Measurements from ENCODE around the gene TFF2.

Gene TFF2

GRCh38 chr21:42302794-42303193 is 48.0 kb downstream of the TFF2 start:
- no peaks in the 10 kb centered on the region for H3K79me2 ChIP-seq (ENCODE audit: insufficient read depth, low read depth)
- no peak overlapping the region for H2AFZ ChIP-seq (ENCODE audit: low read depth)
- no peak overlapping the region for H3K27ac ChIP-seq
- no peak overlapping the region for H3K4me2 ChIP-seq
- peaks cover 8% of the 10 kb centered on the region; the same call in 1 of the 2 replicates for H3K27me3 ChIP-seq (ENCODE audit: insufficient read depth, low read depth)
- TF ChIP-seq CTCF (conservative IDR thresholded peaks at IDR 0.05; ENCODE audit: low read depth, low read length): no peak
- H3K4me1 ChIP-seq (ENCODE audit: low read depth, poor library complexity, severe bottlenecking): no peaks in the 10 kb centered on the region
- H3K4me3 ChIP-seq (IDR thresholded peaks at IDR 0.05; ENCODE audit: insufficient read depth, low read depth, low read length): no peak overlapping the region
- no peak overlapping the region for H3K9ac ChIP-seq
- no peaks in the 10 kb centered on the region for H4K20me1 ChIP-seq (ENCODE audit: insufficient read depth)
- H3K36me3 ChIP-seq (ENCODE audit: insufficient read depth): no peaks in the 10 kb centered on the region

GRCh38 chr21:42302076-42302650 is 48.6 kb downstream of the TFF2 start:
- no peak overlapping the region for H3K4me3 ChIP-seq (IDR thresholded peaks at IDR 0.05; ENCODE audit: insufficient read depth, low read depth, low read length)
- no peaks in the 10 kb centered on the region for H3K4me1 ChIP-seq (ENCODE audit: low read depth, poor library complexity, severe bottlenecking)
- H3K9ac ChIP-seq: no peak overlapping the region
- no peak for TF ChIP-seq CTCF (conservative IDR thresholded peaks at IDR 0.05; ENCODE audit: low read depth, low read length)
- H4K20me1 ChIP-seq (ENCODE audit: insufficient read depth): no peaks in the 10 kb centered on the region
- H3K4me2 ChIP-seq: no peak overlapping the region
- H3K27ac ChIP-seq: no peak overlapping the region
- no peaks in the 10 kb centered on the region for H3K79me2 ChIP-seq (ENCODE audit: insufficient read depth, low read depth)
- no peak overlapping the region for H2AFZ ChIP-seq (ENCODE audit: low read depth)
- no peaks in the 10 kb centered on the region for H3K36me3 ChIP-seq (ENCODE audit: insufficient read depth)
- H3K27me3 ChIP-seq (ENCODE audit: insufficient read depth, low read depth): peaks cover 3% of the 10 kb centered on the region; the same call in 1 of the 2 replicates

DNA sequence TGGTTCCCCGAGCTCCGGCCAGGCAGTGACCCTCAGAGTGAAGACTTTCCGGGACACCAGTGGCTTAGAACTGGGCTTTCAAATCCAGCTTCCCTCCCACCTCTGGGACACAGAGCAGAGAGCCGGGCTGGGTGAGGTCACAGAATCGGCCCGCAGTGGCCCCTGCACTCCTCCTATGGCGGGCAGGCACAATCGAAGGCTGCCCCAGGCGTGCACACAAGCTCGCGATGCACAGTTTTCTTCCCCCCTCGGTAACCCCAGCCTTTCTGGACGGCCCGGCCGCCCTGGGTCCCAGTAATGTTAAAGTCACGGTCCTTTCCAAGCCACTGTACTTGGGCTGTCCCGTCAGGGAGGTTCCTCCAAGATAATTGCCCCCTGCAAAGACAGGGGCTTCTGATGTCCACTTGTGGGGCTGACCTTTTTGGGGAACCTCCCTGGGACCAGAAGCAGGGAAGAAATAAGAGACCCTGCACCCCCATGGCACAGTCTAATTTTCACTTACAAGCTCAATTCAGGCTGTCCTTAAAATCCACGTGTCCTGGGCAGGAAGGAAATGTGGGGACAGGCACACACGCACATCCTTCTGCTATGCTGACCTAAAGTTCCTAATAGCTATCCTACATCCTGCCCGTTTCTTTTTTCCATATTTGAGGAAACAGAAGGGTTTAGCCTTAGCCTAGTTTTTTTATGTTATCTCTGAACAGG is 49.3 kb downstream of the TFF2 start:
- Histone ChIP-seq H3K9ac (no peak overlapping the region), H2AFZ (ENCODE audit: low read depth) (no peak overlapping the region), H3K27ac (no peak overlapping the region), H3K79me2 (ENCODE audit: insufficient read depth, low read depth) (no peaks in the 10 kb centered on the region), H3K27me3 (ENCODE audit: insufficient read depth, low read depth) (peaks cover 3% of the 10 kb centered on the region; the same call in 1 of the 2 replicates), H4K20me1 (ENCODE audit: insufficient read depth) (no peaks in the 10 kb centered on the region), H3K4me3 (IDR thresholded peaks at IDR 0.05; ENCODE audit: insufficient read depth, low read depth, low read length) (no peak overlapping the region), H3K4me1 (ENCODE audit: low read depth, poor library complexity, severe bottlenecking) (no peaks in the 10 kb centered on the region), H3K4me2 (no peak overlapping the region), H3K36me3 (ENCODE audit: insufficient read depth) (no peaks in the 10 kb centered on the region)
- no peak for TF ChIP-seq CTCF (conservative IDR thresholded peaks at IDR 0.05; ENCODE audit: low read depth, low read length)

DNA sequence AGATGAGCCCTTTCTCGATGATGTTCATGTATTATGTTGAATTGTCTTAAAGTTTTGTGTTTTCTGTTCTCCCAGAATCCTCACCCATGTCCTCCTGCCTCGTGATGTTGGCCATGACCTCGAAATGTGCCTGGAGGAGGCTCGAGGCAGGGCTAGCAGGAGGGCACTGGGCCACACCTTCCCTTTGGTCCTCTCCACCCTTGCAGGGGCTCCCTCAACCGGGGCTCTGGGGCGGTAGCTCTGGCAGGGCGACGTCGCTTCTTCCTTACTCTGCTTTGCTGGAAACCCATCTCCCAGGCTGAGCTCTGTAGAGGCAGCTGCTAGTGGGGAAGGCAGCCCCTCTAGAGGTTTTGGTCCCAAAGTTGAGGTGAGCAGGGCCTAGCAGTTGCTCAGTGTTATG is 49.8 kb downstream of the TFF2 start:
- Histone ChIP-seq H3K4me2 (no peak overlapping the region), H3K36me3 (ENCODE audit: insufficient read depth) (no peaks in the 10 kb centered on the region), H3K4me3 (IDR thresholded peaks at IDR 0.05; ENCODE audit: insufficient read depth, low read depth, low read length) (no peak overlapping the region), H3K27ac (no peak overlapping the region), H3K9ac (no peak overlapping the region), H4K20me1 (ENCODE audit: insufficient read depth) (no peaks in the 10 kb centered on the region), H3K79me2 (ENCODE audit: insufficient read depth, low read depth) (no peaks in the 10 kb centered on the region), H3K27me3 (ENCODE audit: insufficient read depth, low read depth) (peaks cover 3% of the 10 kb centered on the region; the same call in 1 of the 2 replicates), H2AFZ (ENCODE audit: low read depth) (no peak overlapping the region), H3K4me1 (ENCODE audit: low read depth, poor library complexity, severe bottlenecking) (no peaks in the 10 kb centered on the region)
- TF ChIP-seq CTCF (conservative IDR thresholded peaks at IDR 0.05; ENCODE audit: low read depth, low read length): no peak
